ENCODE data around the gene FRAT1. TPM values are rescaled to one million over a fixed set of nuclear protein-coding genes. Genes with fewer than 3 reads are reported as not detected.

Gene FRAT1
- total RNA-seq, 4 donors from 2014 or later: 5.3 to 8.7 (median 6.6) TPM

DNA sequence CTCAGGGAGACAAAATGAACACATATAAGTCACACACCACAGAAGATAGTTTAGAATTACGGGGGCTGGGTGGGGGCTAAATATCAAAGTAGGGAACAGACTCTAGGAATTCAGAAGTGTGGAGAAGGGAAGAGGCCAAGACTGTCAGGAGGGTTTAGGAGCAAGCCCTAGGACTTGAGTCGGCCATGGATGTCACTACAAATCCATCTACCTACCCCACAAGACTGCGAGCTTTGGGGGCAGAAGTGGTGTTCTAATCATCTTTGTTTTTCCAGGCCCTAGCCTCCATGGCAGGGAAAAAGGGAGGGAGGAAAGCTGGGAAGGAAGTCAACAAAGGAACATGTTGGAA is 20.9 kb upstream of the FRAT1 start:
- no peaks in the 10 kb centered on the region for H3K9me3 ChIP-seq
- H3K27me3 ChIP-seq: no peaks in the 10 kb centered on the region
- no peak overlapping the region for H3K4me3 ChIP-seq (replicated peaks in 1 of 3)
- no peaks in the 10 kb centered on the region for H3K36me3 ChIP-seq
- intact Hi-C loops (cut with DNase I): no loop called here
- H3K27ac ChIP-seq: no peak overlapping the region
- 66 to 67% methylated on average over 3 of the region's 3 CpGs for WGBS, 2 donors
- no peak for DNase-seq
- H3K4me1 ChIP-seq: no peaks in the 10 kb centered on the region
- TF ChIP-seq CTCF (IDR thresholded peaks at IDR 0.05): no peak
- TF ChIP-seq POLR2A (IDR thresholded peaks at IDR 0.05): no peak

DNA sequence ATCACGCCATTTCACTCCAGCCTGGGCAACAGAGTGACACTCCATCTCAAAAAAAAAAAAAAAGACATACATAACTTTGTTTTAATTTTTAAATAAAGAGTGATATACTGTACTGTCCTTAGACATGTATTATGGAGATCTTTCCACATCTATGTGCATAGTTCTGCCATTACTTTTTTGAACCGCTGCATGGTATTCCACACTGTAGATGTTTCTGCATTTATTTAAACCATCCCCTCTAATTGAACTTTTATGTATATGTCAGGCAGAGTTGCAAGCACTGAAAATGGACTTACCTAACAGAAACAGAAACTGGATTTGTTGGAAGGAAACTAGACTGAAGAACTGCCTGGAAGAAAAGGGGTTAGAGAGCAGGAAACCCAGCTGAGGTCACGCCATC is 18.1 kb upstream of the FRAT1 start:
- intact Hi-C loops (cut with DNase I): no loop called here
- 89 to 93% methylated on average over 3 of the region's 3 CpGs for WGBS, 2 donors
- no peak for DNase-seq
- TF ChIP-seq POLR2A (IDR thresholded peaks at IDR 0.05) (no peak), CTCF (IDR thresholded peaks at IDR 0.05) (no peak)
- no peak overlapping the region for H3K27ac ChIP-seq
- no peaks in the 10 kb centered on the region for H3K27me3 ChIP-seq
- no peak overlapping the region for H3K4me3 ChIP-seq (replicated peaks in 1 of 3)
- H3K9me3 ChIP-seq: no peaks in the 10 kb centered on the region
- no peaks in the 10 kb centered on the region for H3K4me1 ChIP-seq
- H3K36me3 ChIP-seq: no peaks in the 10 kb centered on the region

DNA sequence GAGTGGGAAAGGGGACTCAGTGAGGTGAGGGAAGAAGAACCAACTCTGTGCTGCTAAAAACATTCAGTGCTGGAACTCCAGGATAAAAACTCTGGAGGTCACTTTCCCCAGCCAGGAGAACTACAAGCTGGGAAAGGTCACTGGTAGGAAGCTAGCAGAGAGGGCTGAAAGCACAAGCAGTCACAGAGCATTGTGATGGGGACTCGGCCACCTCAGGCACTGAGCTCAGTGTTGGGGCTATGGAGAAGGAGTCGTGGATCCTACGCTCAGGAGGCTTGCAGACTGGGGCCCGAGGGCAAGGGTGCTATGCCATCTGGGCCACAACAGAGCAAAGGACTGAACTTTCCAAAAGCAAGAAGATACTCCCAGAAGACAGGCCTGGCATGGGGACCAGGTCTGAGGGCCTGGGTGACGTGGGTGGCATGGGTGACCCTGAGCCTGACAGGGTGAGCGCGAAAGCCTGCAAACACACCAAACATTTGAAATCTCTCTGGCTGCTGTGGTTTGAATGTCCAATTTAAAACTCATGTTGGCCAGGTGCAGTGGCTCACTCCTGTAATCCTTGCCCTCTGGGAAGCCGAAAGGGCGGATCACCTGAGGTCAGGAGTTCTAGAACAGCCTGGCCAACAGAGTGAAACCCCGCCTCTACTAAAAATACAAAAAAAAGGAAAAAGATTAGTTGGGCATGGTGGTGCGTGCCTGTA is 16.8 kb upstream of the FRAT1 start:
- Histone ChIP-seq H3K4me3 (replicated peaks in 1 of 3) (no peak overlapping the region), H3K4me1 (no peaks in the 10 kb centered on the region), H3K9me3 (no peaks in the 10 kb centered on the region), H3K27me3 (no peaks in the 10 kb centered on the region), H3K36me3 (no peaks in the 10 kb centered on the region), H3K27ac (no peak overlapping the region)
- intact Hi-C loops (cut with DNase I): no loop called here
- TF ChIP-seq POLR2A (IDR thresholded peaks at IDR 0.05) (no peak), CTCF (IDR thresholded peaks at IDR 0.05) (no peak)
- 94 to 97% methylated on average over 9 to 11 of the region's 11 CpGs for WGBS, 2 donors
- DNase-seq: no peak

- WGBS, 2 donors: 95 to 97% methylated on average over 1 of the region's 1 CpG
- Histone ChIP-seq H3K27ac (no peak overlapping the region), H3K4me1 (no peaks in the 10 kb centered on the region), H3K4me3 (replicated peaks in 1 of 3) (no peak overlapping the region), H3K27me3 (no peaks in the 10 kb centered on the region), H3K36me3 (no peaks in the 10 kb centered on the region), H3K9me3 (no peaks in the 10 kb centered on the region)
- intact Hi-C loops (cut with DNase I): no loop called here
- DNase-seq: no peak
- TF ChIP-seq POLR2A (IDR thresholded peaks at IDR 0.05) (no peak), CTCF (IDR thresholded peaks at IDR 0.05) (no peak)
Measured at GRCh38 chr10:97307441-97307840, 11.6 kb upstream of the FRAT1 start.

- intact Hi-C loops (cut with DNase I): no loop called here
- Histone ChIP-seq H3K4me1 (no peaks in the 10 kb centered on the region), H3K9me3 (no peaks in the 10 kb centered on the region), H3K27ac (no peak overlapping the region), H3K4me3 (replicated peaks in 1 of 3) (no peak overlapping the region), H3K27me3 (no peaks in the 10 kb centered on the region), H3K36me3 (no peaks in the 10 kb centered on the region)
- WGBS, 2 donors: 60 to 66% methylated on average over 10 of the region's 10 CpGs
- DNase-seq: peak in 1 of 2 donors; percentile 15
- TF ChIP-seq CTCF (IDR thresholded peaks at IDR 0.05): no peak
- TF ChIP-seq POLR2A (IDR thresholded peaks at IDR 0.05): no peak
Measured at GRCh38 chr10:97307866-97308780, 10.9 kb upstream of the FRAT1 start.
